GM18870 (cell line): ENCODE results near the gene ZNRF3.

Experiments used
- ATAC-seq: cut with Tn5 transposase; IDR thresholded peaks from one replicate; pipeline ENCODE4 v1.9.1; 2021; ENCODE audit warnings: moderate library complexity; ENCODE audit not compliant: unreplicated experiment

The ZNRF3 gene

GRCh38 chr22:28950617-28951411 lies 67.4 kb downstream of the ZNRF3 start:
- ATAC-seq = no peak

GRCh38 chr22:28951530-28951929 lies 68.2 kb downstream of the ZNRF3 start:
- ATAC-seq = no peak

- no peak for ATAC-seq
Measured at GRCh38 chr22:28951969-28952521, 68.7 kb downstream of the ZNRF3 start.

- no peak for ATAC-seq
Measured at GRCh38 chr22:28952857-28953256, 69.5 kb downstream of the ZNRF3 start.

GRCh38 chr22:28953403-28953802 lies 70.0 kb downstream of the ZNRF3 start:
- no peak for ATAC-seq

- ATAC-seq = no peak
Measured at GRCh38 chr22:28953976-28954880, 70.9 kb downstream of the ZNRF3 start.

GRCh38 chr22:28955817-28956216 lies 72.4 kb downstream of the ZNRF3 start:
- no peak for ATAC-seq

- no peak for ATAC-seq
Measured at GRCh38 chr22:28956506-28956905, 73.1 kb downstream of the ZNRF3 start.

- ATAC-seq = no peak
Measured at GRCh38 chr22:28958611-28959010, 75.2 kb downstream of the ZNRF3 start.

GRCh38 chr22:28962042-28962554 lies 78.7 kb downstream of the ZNRF3 start:
- no peak for ATAC-seq

GRCh38 chr22:28963362-28963761 lies 80.0 kb downstream of the ZNRF3 start:
- ATAC-seq = no peak

GRCh38 chr22:28967163-28967665 lies 83.8 kb downstream of the ZNRF3 start:
- no peak for ATAC-seq

GRCh38 chr22:28967969-28968368 lies 84.6 kb downstream of the ZNRF3 start:
- no peak for ATAC-seq

- no peak for ATAC-seq
Measured at GRCh38 chr22:28969401-28970168, 86.2 kb downstream of the ZNRF3 start.

GRCh38 chr22:28973352-28973751 lies 90.0 kb downstream of the ZNRF3 start:
- ATAC-seq = no peak

- no peak for ATAC-seq
Measured at GRCh38 chr22:28977060-28977459, 93.7 kb downstream of the ZNRF3 start.

- ATAC-seq = no peak
Measured at GRCh38 chr22:28977481-28977971, 94.2 kb downstream of the ZNRF3 start.

GRCh38 chr22:28978158-28978557 lies 94.8 kb downstream of the ZNRF3 start:
- ATAC-seq = no peak

- ATAC-seq = no peak
Measured at GRCh38 chr22:28978863-28979796, 95.8 kb downstream of the ZNRF3 start.
